Fibroblast of lung (primary cell): ENCODE data around the gene TUBB8B. TPM values are rescaled to one million over a fixed set of nuclear protein-coding genes. Genes with fewer than 3 reads are reported as not detected.
"Not testable (repeated sequence)": the region's sequence is repeated elsewhere in the genome, so short reads cannot be mapped to it uniquely, and the experiment has no call there.

Source experiments
- DNase-seq, 2 donors: peaks; one replicate each; pipeline versions ENCODE4 v3.0.0 to v3.0.0-alpha.2; 2010; ENCODE audit warnings: low read depth in 2 of 2
- H2AFZ ChIP-seq: 2 replicates; pipeline ENCODE4 v1.5.1; 2012; ENCODE audit warnings: low read length, control low read depth, inconsistent platforms
- H3K27ac ChIP-seq: 2 replicates; pipeline ENCODE4 v1.5.1; 2011; ENCODE audit warnings: low read length, control low read depth; ENCODE audit not compliant: insufficient read depth
- H3K27me3 ChIP-seq: 2 replicates; pipeline ENCODE4 v1.5.1; 2011; ENCODE audit warnings: mild to moderate bottlenecking, low read length; ENCODE audit not compliant: control insufficient read depth, insufficient read depth
- H3K36me3 ChIP-seq: 2 replicates; pipeline ENCODE4 v1.5.1; 2011; ENCODE audit warnings: low read length; ENCODE audit not compliant: control insufficient read depth, insufficient read depth
- H3K4me1 ChIP-seq: 2 replicates; pipeline ENCODE4 v1.5.1; 2011; ENCODE audit warnings: low read length; ENCODE audit not compliant: control insufficient read depth, insufficient read depth; ENCODE audit errors: extremely low read depth
- H3K4me2 ChIP-seq: 2 replicates; pipeline ENCODE4 v1.5.1; 2011; ENCODE audit warnings: low read length, control low read depth; ENCODE audit not compliant: insufficient read depth; ENCODE audit errors: extremely low read depth
- H3K4me3 ChIP-seq, 4 experiments: fragments of 200-600 bp in 1 of 4; sonication (generic) in 1 of 4; replicated peaks in 1 of 4; 2 replicates each; pipeline ENCODE4 v1.5.1; 2011 to 2016; ENCODE audit warnings: low read length in 4 of 4, low read depth in 3 of 4, mild to moderate bottlenecking in 3 of 4, control low read depth in 2 of 4, inconsistent platforms in 1 of 4, mixed read lengths in 1 of 4; ENCODE audit not compliant: insufficient read depth in 1 of 4; ENCODE audit errors: control extremely low read depth in 1 of 4
- H3K79me2 ChIP-seq: 2 replicates; pipeline ENCODE4 v1.5.1; 2012; ENCODE audit warnings: mild to moderate bottlenecking, low read length, inconsistent platforms; ENCODE audit not compliant: control insufficient read depth, insufficient read depth
- H3K9ac ChIP-seq: 2 replicates; pipeline ENCODE4 v1.5.1; 2011; ENCODE audit warnings: mild to moderate bottlenecking, low read length, control low read depth; ENCODE audit not compliant: insufficient read depth
- H3K9me3 ChIP-seq: 2 replicates; pipeline ENCODE4 v1.5.1; 2012; ENCODE audit warnings: low read depth, low read length; ENCODE audit not compliant: control insufficient read depth, insufficient read depth
- H4K20me1 ChIP-seq: 2 replicates; pipeline ENCODE4 v1.5.1; 2011; ENCODE audit warnings: low read length; ENCODE audit not compliant: control insufficient read depth, insufficient read depth; ENCODE audit errors: extremely low read depth
- polyA plus RNA-seq, 2 donors: library from polyadenylated mRNA; depleted of rRNA in 1 of 2; stranded (reverse) in 1 of 2; unstranded in 1 of 2; fragments of >200 nt; gene quantifications; 2 replicates each; pipeline ENCODE4 v1.2.1, GENCODE V29; 2011 to 2012; ENCODE audit warnings: missing spikeins in 1 of 2
- total RNA-seq: library from RNA; depleted of rRNA; stranded (reverse); fragments of >200 nt; gene quantifications from 2 replicates; pipeline ENCODE4 v1.2.1, GENCODE V29; 2014

The TUBB8B gene
- total and polyA plus RNA-seq, 2 donors (not counting 1 experiment from before 2014, with no cell fraction given) = 0.11 TPM; not detected in 1

GRCh38 chr18:13177-13576 lies 36.2 kb downstream of the TUBB8B start:
- not testable (repeated sequence) for H2AFZ ChIP-seq, DNase-seq, H4K20me1 ChIP-seq, H3K9me3 ChIP-seq, H3K4me3 ChIP-seq, H3K27ac ChIP-seq, H3K4me2 ChIP-seq, H3K4me1 ChIP-seq, H3K27me3 ChIP-seq, H3K36me3 ChIP-seq, H3K9ac ChIP-seq, H3K79me2 ChIP-seq

- not testable (repeated sequence) for H4K20me1 ChIP-seq, H3K27ac ChIP-seq, H3K9ac ChIP-seq, DNase-seq, H3K4me3 ChIP-seq, H3K4me2 ChIP-seq, H3K27me3 ChIP-seq, H3K36me3 ChIP-seq, H2AFZ ChIP-seq, H3K9me3 ChIP-seq, H3K4me1 ChIP-seq, H3K79me2 ChIP-seq
Measured at GRCh38 chr18:12773-13172, 36.6 kb downstream of the TUBB8B start.

GRCh38 chr18:11383-12274 lies 37.8 kb downstream of the TUBB8B start:
- H3K4me2 ChIP-seq, H3K9ac ChIP-seq, H3K27ac ChIP-seq, H3K4me1 ChIP-seq, H3K27me3 ChIP-seq, DNase-seq, H4K20me1 ChIP-seq, H3K9me3 ChIP-seq, H3K4me3 ChIP-seq, H3K36me3 ChIP-seq, H3K79me2 ChIP-seq, H2AFZ ChIP-seq: not testable (repeated sequence)

- not testable (repeated sequence) for H3K36me3 ChIP-seq, H2AFZ ChIP-seq, H3K79me2 ChIP-seq, H3K27me3 ChIP-seq, H3K4me2 ChIP-seq, H3K4me1 ChIP-seq, H4K20me1 ChIP-seq, H3K9me3 ChIP-seq, H3K9ac ChIP-seq, DNase-seq, H3K27ac ChIP-seq, H3K4me3 ChIP-seq
Measured at GRCh38 chr18:10624-11184, 38.7 kb downstream of the TUBB8B start.

- H4K20me1 ChIP-seq, DNase-seq, H3K4me1 ChIP-seq, H3K27me3 ChIP-seq, H2AFZ ChIP-seq, H3K79me2 ChIP-seq, H3K36me3 ChIP-seq, H3K9me3 ChIP-seq, H3K27ac ChIP-seq, H3K9ac ChIP-seq, H3K4me3 ChIP-seq, H3K4me2 ChIP-seq: not testable (repeated sequence)
Measured at GRCh38 chr18:9937-10336, 39.5 kb downstream of the TUBB8B start.

Other genes starting within 250 kb of the TUBB8B start
- 13.6 and 21.5 TPM in 2 replicates for gene USP14, start 108.9 kb upstream of the TUBB8B start, total RNA-seq
- 39.5 TPM in 2 replicates for gene USP14, start 108.9 kb upstream of the TUBB8B start, polyA plus RNA-seq
- 33.9 and 35.2 TPM in 2 replicates for gene THOC1, start 218.4 kb upstream of the TUBB8B start, total RNA-seq
- gene THOC1, start 218.4 kb upstream of the TUBB8B start, polyA plus RNA-seq = 18.2 and 20.2 TPM in 2 replicates